ENCODE data around the gene OTUB1.

OTUB1 gene

GRCh38 chr11:63978551-63979239, 7.5 kb upstream of the OTUB1 start:
- DNase-seq, result no peak

DNA sequence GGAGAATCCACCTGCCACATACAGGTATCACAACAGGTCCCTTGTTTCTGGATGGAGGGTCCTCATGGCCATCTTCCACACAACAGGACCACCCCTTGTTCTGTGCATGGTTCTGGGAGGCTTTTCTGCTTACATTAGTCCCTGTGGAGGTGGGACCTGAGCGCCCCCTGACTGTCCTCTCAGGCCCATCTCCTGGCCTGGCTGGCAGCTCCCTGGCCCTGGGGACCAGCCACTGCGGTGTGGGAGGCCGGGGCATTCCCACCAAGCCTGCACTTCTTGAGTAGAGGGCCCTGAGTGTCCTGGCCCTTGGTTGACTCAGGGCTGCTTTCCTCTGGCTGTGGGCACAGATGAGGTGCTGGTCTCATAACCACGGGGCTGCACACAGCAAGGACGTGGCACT, 6.8 kb upstream of the OTUB1 start:
- DNase-seq, result no peak

GRCh38 chr11:63985812-63986155, 454 bp upstream of the OTUB1 start:
- DNase-seq, result peak; percentile 83

- DNase-seq, result no peak
These were observed 785 bp downstream of the OTUB1 start for GRCh38 chr11:63986932-63987513.

DNA sequence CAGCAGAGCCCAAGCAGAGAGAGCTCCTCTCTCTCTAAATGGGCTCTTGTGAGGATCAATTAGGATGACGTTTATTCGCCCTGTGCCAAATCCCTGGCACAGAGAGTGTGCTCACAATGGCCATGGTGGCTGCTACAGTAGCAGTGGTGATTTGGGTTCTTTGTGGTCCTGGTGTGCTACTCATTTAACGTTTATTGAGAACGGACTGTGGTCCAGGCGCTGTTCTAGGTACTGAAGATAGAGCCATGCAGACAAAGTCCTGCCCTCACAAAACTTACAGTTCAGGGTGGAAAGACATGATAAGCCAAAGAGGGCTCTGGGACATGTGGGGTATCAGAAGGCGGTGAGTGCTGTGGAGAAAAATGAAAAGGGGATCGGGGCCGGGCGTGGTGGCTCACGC, 5.3 kb downstream of the OTUB1 start:
- no peak for DNase-seq

GRCh38 chr11:63993100-63993499, 6.9 kb downstream of the OTUB1 start:
- no peak for DNase-seq

- no peak for DNase-seq
These were observed 7.8 kb downstream of the OTUB1 start for GRCh38 chr11:63993993-63994392.

DNA sequence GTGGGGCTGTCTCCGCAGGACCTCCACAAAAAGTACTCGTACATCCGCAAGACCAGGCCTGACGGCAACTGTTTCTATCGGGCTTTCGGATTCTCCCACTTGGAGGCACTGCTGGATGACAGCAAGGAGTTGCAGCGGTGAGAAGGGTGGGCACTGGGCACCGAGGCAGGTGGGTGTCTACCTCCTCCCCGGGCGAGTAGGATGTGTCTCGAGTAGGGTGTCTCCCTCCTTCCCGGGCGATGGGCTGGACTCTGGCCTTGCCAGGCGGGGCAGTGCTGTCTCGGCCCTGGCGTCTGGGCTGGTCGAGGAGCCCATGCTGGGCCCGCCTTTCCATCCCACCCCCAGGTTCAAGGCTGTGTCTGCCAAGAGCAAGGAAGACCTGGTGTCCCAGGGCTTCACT, 10.3 kb downstream of the OTUB1 start:
- no peak for DNase-seq

GRCh38 chr11:63997104-63997700, 11.0 kb downstream of the OTUB1 start:
- no peak for DNase-seq

- no peak for DNase-seq
These were observed 11.6 kb downstream of the OTUB1 start for GRCh38 chr11:63997801-63998337.

GRCh38 chr11:63998558-63999348, 12.5 kb downstream of the OTUB1 start:
- no peak for DNase-seq

- DNase-seq, result peak; percentile 74
These were observed 13.2 kb downstream of the OTUB1 start for GRCh38 chr11:63999349-64000025.

- DNase-seq, result peak; percentile 78
These were observed 13.9 kb downstream of the OTUB1 start for GRCh38 chr11:64000026-64000739.

GRCh38 chr11:64000740-64001483, 14.7 kb downstream of the OTUB1 start:
- DNase-seq, result no peak

DNA sequence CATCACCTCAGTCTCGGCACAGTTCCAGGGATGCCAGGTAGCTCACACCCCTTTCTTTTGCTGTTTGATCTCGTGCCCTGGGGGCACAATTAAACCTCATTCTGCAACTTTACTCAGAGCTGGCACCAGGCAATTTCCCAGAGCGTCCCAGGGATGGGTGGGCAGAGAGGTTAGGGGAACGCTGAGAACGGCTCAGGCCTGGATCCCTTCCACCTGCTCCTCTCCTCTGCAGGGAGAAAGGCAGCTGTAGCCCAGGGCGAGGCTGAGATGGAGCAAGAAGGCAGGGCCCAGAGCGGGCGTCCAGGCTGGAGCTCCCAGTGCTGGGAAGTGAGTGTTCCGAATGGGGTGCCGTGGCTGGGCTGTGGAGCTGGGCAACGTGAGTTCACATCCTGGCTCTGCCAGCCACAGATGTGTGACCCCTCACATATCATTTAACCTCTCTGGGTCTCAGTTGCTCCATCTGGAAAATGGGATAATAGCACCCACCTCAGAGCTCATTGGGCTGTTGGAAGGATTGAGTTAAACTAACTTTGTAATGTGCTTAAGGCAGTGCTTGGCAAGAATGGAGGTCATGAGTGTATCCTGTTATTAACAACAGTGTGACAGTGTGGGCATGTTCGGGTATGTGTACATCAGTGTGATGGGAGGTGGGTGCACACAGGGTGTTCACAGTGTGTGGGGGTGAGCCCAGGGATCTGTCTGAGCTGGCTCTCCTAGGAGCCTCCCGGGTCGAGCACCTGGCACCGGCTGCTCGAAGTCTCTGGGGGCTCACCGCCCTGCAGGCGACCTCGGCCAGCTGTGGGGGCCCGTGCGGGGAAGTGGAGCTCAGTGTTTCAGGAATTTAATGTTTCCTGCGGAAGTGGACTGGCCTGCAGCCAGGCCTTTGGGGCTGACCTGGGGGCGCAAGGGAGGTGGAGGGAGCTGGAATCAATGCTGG, 15.5 kb downstream of the OTUB1 start:
- no peak for DNase-seq

DNA sequence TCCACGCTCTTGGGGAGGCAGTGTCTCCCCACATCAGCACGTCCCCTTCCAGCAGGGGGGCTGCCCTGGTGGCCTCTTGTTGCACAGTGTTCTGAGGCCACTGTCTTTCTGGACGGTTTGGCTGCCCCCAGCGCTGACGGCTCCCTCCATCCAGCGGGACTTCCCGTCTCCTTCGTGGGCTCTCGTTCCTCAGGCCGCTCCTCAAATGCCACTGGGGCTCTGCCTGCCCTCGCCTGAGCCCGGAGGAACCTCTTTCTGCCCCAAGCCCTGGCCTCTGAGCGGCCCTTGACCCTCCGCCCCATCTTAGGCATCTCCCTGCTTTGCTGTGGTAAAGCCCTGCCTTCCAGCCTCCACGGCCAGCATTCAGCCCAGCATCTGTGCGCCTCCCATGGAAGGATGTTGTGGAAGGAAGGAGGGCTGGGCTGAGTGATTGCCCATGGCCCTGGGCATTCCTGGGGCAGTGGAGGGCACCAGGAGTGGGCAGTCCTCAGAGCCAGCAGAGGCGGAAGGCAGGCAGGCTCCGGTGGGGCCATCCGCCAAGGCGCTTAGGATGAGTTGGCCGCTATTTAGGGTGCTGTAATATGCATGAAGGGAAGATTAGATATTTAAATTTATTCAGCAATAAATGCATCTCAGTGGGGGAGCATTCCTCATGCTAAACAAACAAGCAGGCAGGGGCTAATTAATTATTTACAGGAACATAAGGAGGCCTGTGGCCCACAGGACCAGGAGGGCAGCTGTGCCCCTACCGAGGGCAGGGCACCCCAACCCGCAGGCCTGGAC, 17.8 kb downstream of the OTUB1 start:
- no peak for DNase-seq

DNA sequence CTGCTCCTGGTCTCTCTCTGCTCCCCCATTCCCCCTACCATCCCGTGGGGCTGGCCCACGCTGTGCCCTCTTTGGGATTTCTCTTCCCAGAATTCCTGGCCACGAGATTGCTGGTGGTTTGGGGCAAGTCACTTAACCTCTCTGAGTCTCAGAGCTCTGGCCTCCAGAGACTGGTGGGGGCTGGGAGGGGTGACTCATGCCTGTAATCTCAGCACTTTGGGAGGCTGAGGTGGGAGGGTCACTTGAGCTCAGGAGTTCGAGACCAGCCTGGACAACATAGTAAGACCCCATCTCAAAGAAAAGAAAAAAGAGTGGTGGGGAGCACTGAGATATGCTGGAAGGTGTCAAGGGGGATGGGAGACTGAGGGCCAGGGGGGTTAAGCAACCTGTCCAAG, 18.3 kb downstream of the OTUB1 start:
- no peak for DNase-seq

DNA sequence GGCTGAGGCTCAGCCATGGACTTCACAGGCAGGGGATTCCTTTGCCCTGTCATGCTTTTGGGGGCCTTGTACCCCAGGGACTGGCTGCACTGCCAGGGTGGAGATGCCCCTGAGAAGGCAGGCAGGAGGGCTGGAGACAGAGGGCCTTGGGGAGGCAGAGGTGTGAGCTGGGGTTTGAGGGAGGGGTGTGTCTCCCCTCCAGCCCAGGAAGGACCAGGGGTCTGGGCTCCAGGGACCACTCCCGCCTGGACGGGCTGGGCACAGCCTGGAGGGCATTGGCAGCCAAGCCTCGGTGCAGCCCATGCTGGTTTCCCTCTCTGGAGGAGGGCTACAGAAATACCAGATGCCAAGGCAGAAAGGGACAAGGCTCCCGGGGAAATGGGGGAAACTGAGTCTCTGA, 19.5 kb downstream of the OTUB1 start:
- DNase-seq, result no peak

GRCh38 chr11:64006398-64006797, 20.2 kb downstream of the OTUB1 start:
- no peak for DNase-seq
